ENCODE results near the gene CBLB.

The CBLB gene

GRCh38 chr3:105662306-105662705 is 206.5 kb downstream of the CBLB start (continued):
- TF ChIP-seq ZNF645 (tag by site-specific recombination; IDR thresholded peaks at IDR 0.05), result no peak
- TF ChIP-seq GLIS1 (tag by site-specific recombination; IDR thresholded peaks at IDR 0.05), result no peak
- TF ChIP-seq ZNF350 (tag by site-specific recombination; IDR thresholded peaks at IDR 0.05), result no peak
- TF ChIP-seq SCRT2 (tag by site-specific recombination; IDR thresholded peaks at IDR 0.05), result no peak
- no peak for TF ChIP-seq BCL11A (tag by site-specific recombination; IDR thresholded peaks at IDR 0.05; ENCODE audit: low read depth)

DNA sequence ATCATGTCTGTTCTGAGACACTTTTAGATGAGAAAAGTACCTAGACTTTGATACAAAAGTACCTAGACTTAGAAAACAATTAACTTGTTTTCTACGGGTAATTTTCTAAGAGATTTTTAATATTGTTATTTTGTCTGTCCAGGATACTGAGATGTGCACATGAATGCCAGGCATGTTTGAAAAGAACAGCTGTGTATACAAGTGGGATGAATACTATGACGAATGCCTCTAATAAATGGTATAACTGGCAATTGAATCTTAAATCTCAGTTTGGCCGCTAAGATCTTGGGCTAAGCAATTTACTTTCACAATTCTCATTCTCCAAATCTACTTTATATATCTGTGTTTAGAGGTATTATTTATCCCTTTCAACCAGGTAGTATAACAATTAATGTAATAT is 207.4 kb downstream of the CBLB start:
- no peak overlapping the region for H3K4me3 ChIP-seq (ENCODE audit: low read depth, low read length)
- no peaks in the 10 kb centered on the region for H3K9me3 ChIP-seq (ENCODE audit: control insufficient read depth, insufficient read depth, low read depth, low read length)
- H3K27ac ChIP-seq (ENCODE audit: extremely low read depth, low read depth, low read length), result no peak overlapping the region
- H3K4me1 ChIP-seq (ENCODE audit: control insufficient read depth, insufficient read depth, low read length), result no peaks in the 10 kb centered on the region
- POLR2A ChIA-PET, result no interaction called here
- CTCF ChIA-PET, result interaction anchor here (0.7 kb wide), 1 partner anchor 277 kb away, joined by 3 read pairs; no protein-coding TSS in a partner anchor
- no peak for TF ChIP-seq ZNF558 (tag by site-specific recombination; IDR thresholded peaks at IDR 0.05)
- no peak for TF ChIP-seq ZNF146 (tag by site-specific recombination; IDR thresholded peaks at IDR 0.05)
- H3K36me3 ChIP-seq (ENCODE audit: control insufficient read depth in 2 of 2, insufficient read depth in 1 of 2, low read length in 2 of 2), result peaks cover 0 to 7% of the 10 kb centered on the region in 2 experiments; a peak in 1 of 3 replicates

DNA sequence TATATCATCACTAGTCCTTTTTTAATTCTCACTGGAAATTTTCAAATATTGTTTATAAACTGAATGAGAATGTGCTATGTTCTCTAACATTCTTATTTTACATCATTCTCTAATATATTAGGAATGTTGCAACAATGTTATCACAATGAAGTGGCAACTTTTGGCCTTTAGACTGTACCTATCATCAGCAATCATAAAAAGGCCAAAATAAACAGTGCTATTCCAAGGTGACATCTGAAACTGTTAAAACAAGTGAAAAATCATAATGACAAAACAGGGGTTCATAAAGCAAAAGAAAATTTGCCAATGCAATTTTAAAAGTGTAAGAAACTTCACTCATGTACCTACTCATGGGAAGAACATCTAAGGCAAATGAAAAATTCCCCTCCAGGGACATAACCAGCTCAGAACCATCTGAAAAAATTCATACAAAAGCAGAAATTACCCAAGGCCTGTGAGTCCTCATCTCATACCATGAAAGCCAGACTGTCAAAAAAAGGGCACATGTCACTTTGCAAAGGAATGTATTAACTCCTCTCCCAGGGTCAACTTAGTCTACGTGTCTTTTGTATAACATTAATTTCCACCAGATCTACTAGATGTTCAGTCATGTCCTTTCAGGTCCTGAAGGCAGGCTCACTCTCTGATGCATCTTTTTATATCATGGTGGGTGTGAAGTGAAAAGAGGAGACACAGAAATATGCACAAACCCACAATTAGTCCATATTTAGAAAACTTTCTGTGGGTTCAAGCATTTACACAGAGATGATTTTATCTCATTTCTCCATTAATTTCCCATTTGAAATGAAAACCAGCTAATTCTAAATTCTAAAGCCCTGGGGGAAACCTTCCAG is 211.9 kb downstream of the CBLB start:
- no peak overlapping the region for H3K4me3 ChIP-seq (ENCODE audit: low read depth, low read length)
- H3K4me1 ChIP-seq (ENCODE audit: control insufficient read depth, insufficient read depth, low read length), result no peaks in the 10 kb centered on the region
- H3K36me3 ChIP-seq (ENCODE audit: control insufficient read depth in 2 of 2, insufficient read depth in 1 of 2, low read length in 2 of 2), result peaks cover 0 to 7% of the 10 kb centered on the region in 2 experiments; a peak in 1 of 3 replicates
- no peaks in the 10 kb centered on the region for H3K9me3 ChIP-seq (ENCODE audit: control insufficient read depth, insufficient read depth, low read depth, low read length)
- ChIA-PET CTCF (interaction anchor here (0.7 kb wide), 1 partner anchor 18 kb away, joined by 3 read pairs; no protein-coding TSS in a partner anchor), POLR2A (no interaction called here)
- TF ChIP-seq ZNF610 (tag by site-specific recombination; IDR thresholded peaks at IDR 0.05; ENCODE audit: borderline replicate concordance), result no peak
- no peak for TF ChIP-seq KLF8 (tag by site-specific recombination; IDR thresholded peaks at IDR 0.05)
- TF ChIP-seq, protein P1, sequence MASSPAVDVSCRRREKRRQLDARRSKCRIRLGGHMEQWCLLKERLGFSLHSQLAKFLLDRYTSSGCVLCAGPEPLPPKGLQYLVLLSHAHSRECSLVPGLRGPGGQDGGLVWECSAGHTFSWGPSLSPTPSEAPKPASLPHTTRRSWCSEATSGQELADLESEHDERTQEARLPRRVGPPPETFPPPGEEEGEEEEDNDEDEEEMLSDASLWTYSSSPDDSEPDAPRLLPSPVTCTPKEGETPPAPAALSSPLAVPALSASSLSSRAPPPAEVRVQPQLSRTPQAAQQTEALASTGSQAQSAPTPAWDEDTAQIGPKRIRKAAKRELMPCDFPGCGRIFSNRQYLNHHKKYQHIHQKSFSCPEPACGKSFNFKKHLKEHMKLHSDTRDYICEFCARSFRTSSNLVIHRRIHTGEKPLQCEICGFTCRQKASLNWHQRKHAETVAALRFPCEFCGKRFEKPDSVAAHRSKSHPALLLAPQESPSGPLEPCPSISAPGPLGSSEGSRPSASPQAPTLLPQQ (tag by site-specific recombination; IDR thresholded peaks at IDR 0.05), result no peak
- TF ChIP-seq MZF1 (tag by site-specific recombination; IDR thresholded peaks at IDR 0.05; ENCODE audit: borderline replicate concordance), result no peak
- TF ChIP-seq ZNF114 (tag by site-specific recombination; IDR thresholded peaks at IDR 0.05), result no peak
- no peak for TF ChIP-seq ZNF362 (tag by site-specific recombination; IDR thresholded peaks at IDR 0.05)
- TF ChIP-seq ZNF626 (tag by site-specific recombination; IDR thresholded peaks at IDR 0.05), result no peak
- TF ChIP-seq ZNF558 (tag by site-specific recombination; IDR thresholded peaks at IDR 0.05), result no peak
- TF ChIP-seq ZNF404 (tag by site-specific recombination; IDR thresholded peaks at IDR 0.05), result no peak
- H3K27ac ChIP-seq (ENCODE audit: extremely low read depth, low read depth, low read length), result no peak overlapping the region

GRCh38 chr3:105653868-105654267 is 214.9 kb downstream of the CBLB start:
- H3K4me1 ChIP-seq (ENCODE audit: control insufficient read depth, insufficient read depth, low read length), result no peaks in the 10 kb centered on the region
- peaks cover 0 to 6% of the 10 kb centered on the region in 2 experiments; a peak in 1 of 3 replicates for H3K36me3 ChIP-seq (ENCODE audit: control insufficient read depth in 2 of 2, insufficient read depth in 1 of 2, low read length in 2 of 2)
- H3K4me3 ChIP-seq (ENCODE audit: low read depth, low read length), result no peak overlapping the region
- no peak for TF ChIP-seq KLF7 (tag by site-specific recombination; IDR thresholded peaks at IDR 0.05; ENCODE audit: borderline replicate concordance)
- no peak for TF ChIP-seq HOXD13 (CRISPR knock-in tag; IDR thresholded peaks at IDR 0.05; ENCODE audit: borderline replicate concordance)
- TF ChIP-seq ZNF311 (tag by site-specific recombination; IDR thresholded peaks at IDR 0.05; ENCODE audit: borderline replicate concordance), result no peak
- TF ChIP-seq ZSCAN23 (tag by site-specific recombination; IDR thresholded peaks at IDR 0.05), result no peak
- TF ChIP-seq ZNF2 (tag by site-specific recombination; IDR thresholded peaks at IDR 0.05), result no peak
- TF ChIP-seq ZNF157 (tag by site-specific recombination; IDR thresholded peaks at IDR 0.05), result no peak
- no peak for TF ChIP-seq ZNF626 (tag by site-specific recombination; IDR thresholded peaks at IDR 0.05)
- no peak overlapping the region for H3K27ac ChIP-seq (ENCODE audit: extremely low read depth, low read depth, low read length)
- POLR2A ChIA-PET, result no interaction called here
- no peaks in the 10 kb centered on the region for H3K9me3 ChIP-seq (ENCODE audit: control insufficient read depth, insufficient read depth, low read depth, low read length)
- CTCF ChIA-PET, result no interaction called here

Measured in HEK293 (cell line).